ENCODE measurements around the gene CAMKK2. TPM values are rescaled to one million over a fixed set of nuclear protein-coding genes. Genes with fewer than 3 reads are reported as not detected.
A peak's percentile ranks its signal among the peaks of the same experiment; 100 is the strongest.

CAMKK2 gene
- polyA plus RNA-seq (2013), result 10.5 and 11.5 TPM in 2 replicates

DNA sequence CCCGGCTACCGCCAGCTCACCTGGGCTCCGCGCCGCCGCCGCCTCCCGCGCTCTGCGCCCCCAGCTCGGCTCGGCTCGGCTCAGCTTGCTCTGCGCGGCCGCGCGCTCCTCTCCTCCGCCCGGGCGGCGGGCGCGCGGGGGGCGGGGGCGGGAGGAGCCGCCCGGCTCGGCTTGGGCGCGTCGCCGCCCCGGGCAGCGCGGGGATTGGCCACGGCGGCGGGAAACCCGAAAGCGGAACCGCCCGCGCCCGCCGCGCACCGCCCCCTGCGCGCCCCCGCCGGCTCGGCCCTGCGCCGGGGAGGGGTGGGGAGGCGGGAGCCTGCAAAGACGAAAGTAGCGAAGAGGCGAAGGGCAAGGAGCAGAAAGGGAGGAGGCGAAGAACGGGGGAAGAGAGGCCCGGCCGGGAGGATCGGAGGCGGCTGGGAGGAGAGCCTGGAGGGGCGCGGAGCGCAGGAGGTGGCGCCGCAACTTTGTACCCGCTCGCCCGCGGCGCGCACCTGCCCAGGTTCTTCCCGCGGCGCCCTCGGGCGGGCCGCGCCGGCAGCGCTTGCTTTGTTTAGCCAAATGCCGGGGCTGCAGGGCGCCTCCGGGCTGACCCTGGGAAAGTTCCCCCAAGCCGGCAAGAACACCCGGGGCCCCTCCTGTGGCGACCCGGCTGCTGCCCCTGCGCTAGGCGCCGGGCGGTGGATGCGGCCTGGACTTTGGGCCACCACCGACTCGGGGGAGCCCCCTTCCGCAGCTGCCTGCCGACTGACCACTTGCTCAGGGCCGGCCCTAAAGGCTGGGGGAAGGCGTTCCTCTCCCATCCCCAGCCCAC, at the start of gene CAMKK2:
TSS of gene CAMKK2 (minus strand) at position 92 of the 817 bp plus-strand sequence. CDS start 22,183 bp downstream, outside the sequence.
- peak within 1 kb of the TSS; percentile 94 for H4K91ac ChIP-seq (ENCODE audit: low read depth, low read length)
- no CpG with 5 or more reads among the region's 104 CpGs for WGBS (ENCODE audit: extremely low coverage, insufficient coverage, insufficient read length)
- peaks cover 11% of the 10 kb centered on the region for H3K79me2 ChIP-seq (ENCODE audit: control insufficient read depth, insufficient read depth, low read length, poor library complexity)
- H3K27ac ChIP-seq (ENCODE audit: low read depth, low read length), result peak within 1 kb of the TSS; percentile 77
- peak within 1 kb of the TSS; percentile 93 for H3K14ac ChIP-seq (ENCODE audit: low read length)
- peak within 1 kb of the TSS; percentile 68 for H2AK5ac ChIP-seq (ENCODE audit: low read length)
- peak within 1 kb of the TSS; percentile 54 for H2BK12ac ChIP-seq (ENCODE audit: low read length)
- DNase-seq, result peak; percentile 68 to 87
- H3K9me3 ChIP-seq (ENCODE audit: insufficient read depth, low read depth, low read length), result no peaks in the 10 kb centered on the region
- peak within 1 kb of the TSS; percentile 57 for H2BK5ac ChIP-seq (ENCODE audit: low read depth, low read length, poor library complexity)
- H3K4me1 ChIP-seq (ENCODE audit: control insufficient read depth in 1 of 2, insufficient read depth in 2 of 2, low read length in 2 of 2), result peaks cover 8 to 13% of the 10 kb centered on the region in 2 experiments
- H3K27me3 ChIP-seq (ENCODE audit: insufficient read depth, low read length), result no peaks in the 10 kb centered on the region
- H3K4me2 ChIP-seq (ENCODE audit: low read length), result peak within 1 kb of the TSS; percentile 98
- peak within 1 kb of the TSS; percentile 94 for H3K18ac ChIP-seq (ENCODE audit: low read length)
- H4K8ac ChIP-seq (ENCODE audit: low read depth, low read length), result peak within 1 kb of the TSS; percentile 93
- peak within 1 kb of the TSS; percentile 94 for H4K12ac ChIP-seq (ENCODE audit: low read depth, low read length)
- peak within 1 kb of the TSS; percentile 73 for H3K4ac ChIP-seq (ENCODE audit: low read depth, low read length)
- H3K79me1 ChIP-seq (ENCODE audit: low read length), result peaks cover 13% of the 10 kb centered on the region
- no peak within 1 kb of the TSS for H3K23ac ChIP-seq (ENCODE audit: low read length)
- H2BK120ac ChIP-seq (ENCODE audit: insufficient read depth, low read length, poor library complexity), result peak within 1 kb of the TSS; percentile 52
- peak within 1 kb of the TSS; percentile 95 for H3K4me3 ChIP-seq (ENCODE audit: low read depth, low read length)
- peak within 1 kb of the TSS; percentile 69 for H3K9ac ChIP-seq (ENCODE audit: low read length)
- H2AFZ ChIP-seq (ENCODE audit: insufficient read depth, low read length, poor library complexity), result peak within 1 kb of the TSS; percentile 96
- no peaks in the 10 kb centered on the region for H3K36me3 ChIP-seq (ENCODE audit: control insufficient read depth in 1 of 2, insufficient read depth in 2 of 2, low read length in 2 of 2)

DNA sequence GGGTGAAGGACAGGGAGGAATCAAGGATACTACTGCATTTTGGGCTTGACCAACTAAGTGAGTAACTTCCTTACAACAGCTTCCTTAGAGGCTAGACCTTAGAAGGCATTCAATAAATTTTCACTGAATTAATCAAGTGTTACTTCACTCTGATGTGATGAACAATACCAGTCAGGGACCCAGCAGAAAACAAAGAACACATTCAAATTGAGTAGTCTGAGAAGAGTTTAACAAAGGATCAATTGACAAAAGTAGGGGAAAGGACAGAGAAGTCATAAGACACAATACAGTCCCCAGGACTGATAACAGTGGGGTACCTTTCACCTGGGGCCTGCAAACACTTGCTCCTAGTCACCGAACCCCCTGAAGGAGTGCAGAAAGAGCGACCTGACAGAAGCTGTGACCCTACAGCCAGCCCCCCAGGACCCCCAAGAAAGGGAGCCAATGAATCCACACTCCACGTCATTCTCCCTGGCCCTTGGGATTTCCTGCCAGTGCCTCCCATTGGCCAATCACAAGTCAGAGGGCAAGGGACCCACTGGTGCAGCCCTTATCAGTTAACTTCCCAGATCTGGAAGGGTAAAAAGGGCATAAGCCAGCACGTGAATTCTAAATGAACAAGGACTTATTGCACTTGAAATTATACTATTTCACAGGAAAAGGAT, 48.8 kb upstream of the CAMKK2 start:
- no peak overlapping the region for H4K91ac ChIP-seq (ENCODE audit: low read depth, low read length)
- no peak overlapping the region for H3K4me2 ChIP-seq (ENCODE audit: low read length)
- no peaks in the 10 kb centered on the region for H3K4me1 ChIP-seq (ENCODE audit: control insufficient read depth in 1 of 2, insufficient read depth in 2 of 2, low read length in 2 of 2)
- H3K4ac ChIP-seq (ENCODE audit: low read depth, low read length), result no peak overlapping the region
- H2BK12ac ChIP-seq (ENCODE audit: low read length), result no peak overlapping the region
- H3K9me3 ChIP-seq (ENCODE audit: insufficient read depth, low read depth, low read length), result peaks cover 1% of the 10 kb centered on the region
- H3K79me2 ChIP-seq (ENCODE audit: control insufficient read depth, insufficient read depth, low read length, poor library complexity), result no peaks in the 10 kb centered on the region
- peaks cover 16 to 34% of the 10 kb centered on the region in 2 experiments for H3K36me3 ChIP-seq (ENCODE audit: control insufficient read depth in 1 of 2, insufficient read depth in 2 of 2, low read length in 2 of 2)
- H3K9ac ChIP-seq (ENCODE audit: low read length), result no peak overlapping the region
- no peak overlapping the region for H4K8ac ChIP-seq (ENCODE audit: low read depth, low read length)
- no peak overlapping the region for H2BK5ac ChIP-seq (ENCODE audit: low read depth, low read length, poor library complexity)
- no CpG with 5 or more reads among the region's 4 CpGs for WGBS (ENCODE audit: extremely low coverage, insufficient coverage, insufficient read length)
- no peak overlapping the region for H3K18ac ChIP-seq (ENCODE audit: low read length)
- H2AFZ ChIP-seq (ENCODE audit: insufficient read depth, low read length, poor library complexity), result no peak overlapping the region
- no peak overlapping the region for H4K12ac ChIP-seq (ENCODE audit: low read depth, low read length)
- no peak for DNase-seq
- no peak overlapping the region for H3K4me3 ChIP-seq (ENCODE audit: low read depth, low read length)
- no peaks in the 10 kb centered on the region for H3K27me3 ChIP-seq (ENCODE audit: insufficient read depth, low read length)
- H3K27ac ChIP-seq (ENCODE audit: low read depth, low read length), result no peak overlapping the region
- H3K79me1 ChIP-seq (ENCODE audit: low read length), result no peaks in the 10 kb centered on the region
- H2BK120ac ChIP-seq (ENCODE audit: insufficient read depth, low read length, poor library complexity), result no peak overlapping the region
- no peak overlapping the region for H3K23ac ChIP-seq (ENCODE audit: low read length)
- no peak overlapping the region for H2AK5ac ChIP-seq (ENCODE audit: low read length)
- H3K14ac ChIP-seq (ENCODE audit: low read length), result no peak overlapping the region

DNA sequence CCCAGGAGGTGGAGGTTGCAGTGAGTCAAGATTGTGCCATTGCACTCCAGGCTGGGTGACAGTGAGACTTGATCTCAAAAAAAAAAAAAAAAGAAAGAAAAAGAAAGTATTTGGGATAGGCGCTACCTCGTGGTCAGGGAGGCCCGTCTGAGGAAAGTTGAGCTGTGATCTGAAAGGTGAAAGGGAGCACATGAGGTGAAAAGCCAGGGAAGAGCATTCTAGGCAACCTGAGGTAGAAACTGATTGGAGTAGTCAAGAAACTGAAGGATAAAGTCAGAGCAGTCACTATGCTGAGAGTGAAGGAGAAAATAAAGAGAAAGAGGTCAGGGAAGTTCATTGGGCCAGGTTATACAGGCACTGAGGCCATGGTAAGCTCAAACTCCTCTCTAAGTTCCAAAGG, 48.0 kb upstream of the CAMKK2 start:
- no peak for DNase-seq
- no peak overlapping the region for H4K8ac ChIP-seq (ENCODE audit: low read depth, low read length)
- no peaks in the 10 kb centered on the region for H3K4me1 ChIP-seq (ENCODE audit: control insufficient read depth in 1 of 2, insufficient read depth in 2 of 2, low read length in 2 of 2)
- no peaks in the 10 kb centered on the region for H3K79me1 ChIP-seq (ENCODE audit: low read length)
- no peak overlapping the region for H3K4me3 ChIP-seq (ENCODE audit: low read depth, low read length)
- H3K18ac ChIP-seq (ENCODE audit: low read length), result no peak overlapping the region
- H4K91ac ChIP-seq (ENCODE audit: low read depth, low read length), result no peak overlapping the region
- H2BK120ac ChIP-seq (ENCODE audit: insufficient read depth, low read length, poor library complexity), result no peak overlapping the region
- no peak overlapping the region for H2BK12ac ChIP-seq (ENCODE audit: low read length)
- no peaks in the 10 kb centered on the region for H3K79me2 ChIP-seq (ENCODE audit: control insufficient read depth, insufficient read depth, low read length, poor library complexity)
- no peak overlapping the region for H3K4ac ChIP-seq (ENCODE audit: low read depth, low read length)
- H4K12ac ChIP-seq (ENCODE audit: low read depth, low read length), result no peak overlapping the region
- no peak overlapping the region for H3K27ac ChIP-seq (ENCODE audit: low read depth, low read length)
- no peak overlapping the region for H2AFZ ChIP-seq (ENCODE audit: insufficient read depth, low read length, poor library complexity)
- no peak overlapping the region for H3K14ac ChIP-seq (ENCODE audit: low read length)
- H2BK5ac ChIP-seq (ENCODE audit: low read depth, low read length, poor library complexity), result no peak overlapping the region
- H3K23ac ChIP-seq (ENCODE audit: low read length), result no peak overlapping the region
- no peaks in the 10 kb centered on the region for H3K27me3 ChIP-seq (ENCODE audit: insufficient read depth, low read length)
- H2AK5ac ChIP-seq (ENCODE audit: low read length), result no peak overlapping the region
- peaks cover 20 to 35% of the 10 kb centered on the region in 2 experiments for H3K36me3 ChIP-seq (ENCODE audit: control insufficient read depth in 1 of 2, insufficient read depth in 2 of 2, low read length in 2 of 2)
- peaks cover 1% of the 10 kb centered on the region for H3K9me3 ChIP-seq (ENCODE audit: insufficient read depth, low read depth, low read length)
- no CpG with 5 or more reads among the region's 3 CpGs for WGBS (ENCODE audit: extremely low coverage, insufficient coverage, insufficient read length)
- no peak overlapping the region for H3K4me2 ChIP-seq (ENCODE audit: low read length)
- no peak overlapping the region for H3K9ac ChIP-seq (ENCODE audit: low read length)

DNA sequence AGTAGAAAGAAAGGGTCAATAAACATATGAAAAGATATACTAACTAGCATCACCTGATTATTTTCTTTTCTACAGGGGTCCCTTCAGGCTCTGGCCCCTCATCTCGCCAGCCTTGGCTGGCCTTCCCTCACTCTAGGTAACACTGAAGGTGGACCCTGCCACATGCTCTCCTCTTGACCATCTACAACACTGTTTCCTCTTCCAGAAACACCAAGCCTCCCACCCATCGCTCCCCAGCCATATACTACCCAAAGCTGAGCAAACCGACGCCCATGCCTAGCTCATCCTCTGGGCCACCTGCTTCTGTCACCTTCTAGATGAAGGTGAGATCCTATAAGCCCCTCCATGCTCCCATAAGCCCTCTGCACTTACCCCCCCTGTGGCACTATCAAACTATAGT, 40.9 kb upstream of the CAMKK2 start:
- no peak overlapping the region for H3K4me3 ChIP-seq (ENCODE audit: low read depth, low read length)
- H3K4me2 ChIP-seq (ENCODE audit: low read length), result no peak overlapping the region
- no peak overlapping the region for H3K23ac ChIP-seq (ENCODE audit: low read length)
- H3K4ac ChIP-seq (ENCODE audit: low read depth, low read length), result no peak overlapping the region
- no peaks in the 10 kb centered on the region for H3K79me1 ChIP-seq (ENCODE audit: low read length)
- no peaks in the 10 kb centered on the region for H3K27me3 ChIP-seq (ENCODE audit: insufficient read depth, low read length)
- H3K9me3 ChIP-seq (ENCODE audit: insufficient read depth, low read depth, low read length), result no peaks in the 10 kb centered on the region
- H3K79me2 ChIP-seq (ENCODE audit: control insufficient read depth, insufficient read depth, low read length, poor library complexity), result no peaks in the 10 kb centered on the region
- no CpG with 5 or more reads among the region's 4 CpGs for WGBS (ENCODE audit: extremely low coverage, insufficient coverage, insufficient read length)
- H4K12ac ChIP-seq (ENCODE audit: low read depth, low read length), result no peak overlapping the region
- no peak overlapping the region for H2AK5ac ChIP-seq (ENCODE audit: low read length)
- H3K4me1 ChIP-seq (ENCODE audit: control insufficient read depth in 1 of 2, insufficient read depth in 2 of 2, low read length in 2 of 2), result no peaks in the 10 kb centered on the region
- no peak overlapping the region for H4K91ac ChIP-seq (ENCODE audit: low read depth, low read length)
- no peak overlapping the region for H2BK5ac ChIP-seq (ENCODE audit: low read depth, low read length, poor library complexity)
- no peak overlapping the region for H3K18ac ChIP-seq (ENCODE audit: low read length)
- no peak overlapping the region for H3K14ac ChIP-seq (ENCODE audit: low read length)
- peak overlapping the region; percentile 33 for H3K9ac ChIP-seq (ENCODE audit: low read length)
- no peak for DNase-seq
- no peak overlapping the region for H2BK120ac ChIP-seq (ENCODE audit: insufficient read depth, low read length, poor library complexity)
- no peak overlapping the region for H2AFZ ChIP-seq (ENCODE audit: insufficient read depth, low read length, poor library complexity)
- H3K27ac ChIP-seq (ENCODE audit: low read depth, low read length), result no peak overlapping the region
- H2BK12ac ChIP-seq (ENCODE audit: low read length), result no peak overlapping the region
- no peak overlapping the region for H4K8ac ChIP-seq (ENCODE audit: low read depth, low read length)
- H3K36me3 ChIP-seq (ENCODE audit: control insufficient read depth in 1 of 2, insufficient read depth in 2 of 2, low read length in 2 of 2), result peaks cover 33 to 35% of the 10 kb centered on the region in 2 experiments

All from trophoblast cell (in vitro differentiated cells and primary cell).